ENCODE measurements around the gene MAD2L1BP. TPM values are rescaled to one million over a fixed set of nuclear protein-coding genes. Genes with fewer than 3 reads are reported as not detected.

The MAD2L1BP gene
- total and polyA plus RNA-seq, 2 of the 13 experiments (the other 11 are each of a cell fraction or from before 2014, with no cell fraction given), result 54.2 to 55.5 TPM

GRCh38 chr6:43613721-43614395 lies 21.8 kb upstream of the MAD2L1BP start:
- Histone ChIP-seq H3K4me3 (replicated peaks in 1 of 3; ENCODE audit: insufficient read depth in 1 of 3, low read depth in 2 of 3, low read length in 3 of 3) (no peak overlapping the region), H2AFZ (ENCODE audit: low read length) (no peak overlapping the region), H3K27me3 (ENCODE audit: control insufficient read depth in 1 of 2, insufficient read depth in 2 of 2, low read length in 2 of 2) (no peaks in the 10 kb centered on the region), H3K4me1 (ENCODE audit: insufficient read depth, low read length) (0 out of 2 replicates have a peak, but pooled peaks cover 5% of the 10 kb centered on the region), H3K79me2 (ENCODE audit: insufficient read depth, low read length) (no peaks in the 10 kb centered on the region), H4K20me1 (ENCODE audit: insufficient read depth, low read length) (no peaks in the 10 kb centered on the region), H3K4me2 (ENCODE audit: low read depth, low read length) (no peak overlapping the region), H3K9me3 (ENCODE audit: low read length) (no peaks in the 10 kb centered on the region), H3K36me3 (replicated peaks in 1 of 2; ENCODE audit: control insufficient read depth in 1 of 2, insufficient read depth in 2 of 2, low read length in 2 of 2) (peaks cover 9 to 49% of the 10 kb centered on the region in 2 experiments), H3K9ac (ENCODE audit: insufficient read depth, low read depth, low read length) (no peak overlapping the region), H3K27ac (ENCODE audit: extremely low read length, insufficient read depth, low read length) (no peak overlapping the region)
- in situ Hi-C loops (cut with HindIII; ENCODE audit: extremely low pct_ligation_motif_present, low pct_unique_long_range_greater_than_20kb) (no loop called here), intact Hi-C loops (cut with micrococcal nuclease; ENCODE audit: unreplicated experiment) (no loop called here)
- TF ChIP-seq POLR2G (IDR thresholded peaks at IDR 0.05; ENCODE audit: low read depth, low read length), result peak; percentile 33
- TF ChIP-seq ATF6 (CRISPR knock-in tag; conservative IDR thresholded peaks at IDR 0.05), result no peak
- ChIA-PET CTCF (ENCODE audit: low intra/inter-chr PET ratio, low total read pairs) (no interaction called here), POLR2A (interaction anchor here (1.9 to 3.9 kb wide), 2 partner anchors 13 to 16 kb away, joined by 10 to 32 read pairs; partner anchors contain the start of gene GTPBP2)
- BruUV-seq (replicated peaks), result no TSS peak
- DNase-seq (ENCODE audit: low spot score), result no peak
- no peak for FAIRE-seq
- 97% methylated on average over 6 of the region's 6 CpGs for WGBS (ENCODE audit: low lambda C conversion rate)
- ATAC-seq, result no peak

- Histone ChIP-seq H3K4me1 (ENCODE audit: insufficient read depth, low read length) (0 out of 2 replicates have a peak, but pooled peaks cover 5% of the 10 kb centered on the region), H3K36me3 (replicated peaks in 1 of 2; ENCODE audit: control insufficient read depth in 1 of 2, insufficient read depth in 2 of 2, low read length in 2 of 2) (peaks cover 9 to 44% of the 10 kb centered on the region in 2 experiments), H4K20me1 (ENCODE audit: insufficient read depth, low read length) (no peaks in the 10 kb centered on the region), H3K9ac (ENCODE audit: insufficient read depth, low read depth, low read length) (no peak overlapping the region), H3K79me2 (ENCODE audit: insufficient read depth, low read length) (no peaks in the 10 kb centered on the region), H3K4me3 (replicated peaks in 1 of 3; ENCODE audit: insufficient read depth in 1 of 3, low read depth in 2 of 3, low read length in 3 of 3) (no peak overlapping the region), H3K27me3 (ENCODE audit: control insufficient read depth in 1 of 2, insufficient read depth in 2 of 2, low read length in 2 of 2) (no peaks in the 10 kb centered on the region), H3K9me3 (ENCODE audit: low read length) (no peaks in the 10 kb centered on the region), H3K27ac (ENCODE audit: extremely low read length, insufficient read depth, low read length) (no peak overlapping the region), H3K4me2 (ENCODE audit: low read depth, low read length) (no peak overlapping the region), H2AFZ (ENCODE audit: low read length) (no peak overlapping the region)
- in situ Hi-C loops (cut with HindIII; ENCODE audit: extremely low pct_ligation_motif_present, low pct_unique_long_range_greater_than_20kb), result no loop called here
- no peak for DNase-seq (ENCODE audit: low spot score)
- FAIRE-seq, result no peak
- no TSS peak for BruUV-seq (replicated peaks)
- ChIA-PET POLR2A (interaction anchor here (1.9 to 3.9 kb wide), 2 partner anchors 12 to 15 kb away, joined by 10 to 32 read pairs; partner anchors contain the start of gene GTPBP2), CTCF (ENCODE audit: low intra/inter-chr PET ratio, low total read pairs) (no interaction called here)
- intact Hi-C loops (cut with micrococcal nuclease; ENCODE audit: unreplicated experiment), result no loop called here
- ATAC-seq, result no peak
- no peak for TF ChIP-seq LCORL (IDR thresholded peaks at IDR 0.05)
- TF ChIP-seq LCORL (CRISPR knock-in tag; IDR thresholded peaks at IDR 0.05), result no peak
- TF ChIP-seq, protein P1, sequence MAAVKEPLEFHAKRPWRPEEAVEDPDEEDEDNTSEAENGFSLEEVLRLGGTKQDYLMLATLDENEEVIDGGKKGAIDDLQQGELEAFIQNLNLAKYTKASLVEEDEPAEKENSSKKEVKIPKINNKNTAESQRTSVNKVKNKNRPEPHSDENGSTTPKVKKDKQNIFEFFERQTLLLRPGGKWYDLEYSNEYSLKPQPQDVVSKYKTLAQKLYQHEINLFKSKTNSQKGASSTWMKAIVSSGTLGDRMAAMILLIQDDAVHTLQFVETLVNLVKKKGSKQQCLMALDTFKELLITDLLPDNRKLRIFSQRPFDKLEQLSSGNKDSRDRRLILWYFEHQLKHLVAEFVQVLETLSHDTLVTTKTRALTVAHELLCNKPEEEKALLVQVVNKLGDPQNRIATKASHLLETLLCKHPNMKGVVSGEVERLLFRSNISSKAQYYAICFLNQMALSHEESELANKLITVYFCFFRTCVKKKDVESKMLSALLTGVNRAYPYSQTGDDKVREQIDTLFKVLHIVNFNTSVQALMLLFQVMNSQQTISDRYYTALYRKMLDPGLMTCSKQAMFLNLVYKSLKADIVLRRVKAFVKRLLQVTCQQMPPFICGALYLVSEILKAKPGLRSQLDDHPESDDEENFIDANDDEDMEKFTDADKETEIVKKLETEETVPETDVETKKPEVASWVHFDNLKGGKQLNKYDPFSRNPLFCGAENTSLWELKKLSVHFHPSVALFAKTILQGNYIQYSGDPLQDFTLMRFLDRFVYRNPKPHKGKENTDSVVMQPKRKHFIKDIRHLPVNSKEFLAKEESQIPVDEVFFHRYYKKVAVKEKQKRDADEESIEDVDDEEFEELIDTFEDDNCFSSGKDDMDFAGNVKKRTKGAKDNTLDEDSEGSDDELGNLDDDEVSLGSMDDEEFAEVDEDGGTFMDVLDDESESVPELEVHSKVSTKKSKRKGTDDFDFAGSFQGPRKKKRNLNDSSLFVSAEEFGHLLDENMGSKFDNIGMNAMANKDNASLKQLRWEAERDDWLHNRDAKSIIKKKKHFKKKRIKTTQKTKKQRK (IDR thresholded peaks at IDR 0.05; ENCODE audit: low read length), result no peak
- peak; percentile 0; the same call in 1 of the 2 replicates for TF ChIP-seq POLR2G (IDR thresholded peaks at IDR 0.05; ENCODE audit: low read depth, low read length)
- 95% methylated on average over 3 of the region's 3 CpGs for WGBS (ENCODE audit: low lambda C conversion rate)
Observed at GRCh38 chr6:43614396-43614730, 21.3 kb upstream of the MAD2L1BP start.
